OCI-LY7 (cell line): ENCODE results near the gene CYP2A7.

ENCODE experiments used
- CTCF ChIP-seq: fragments of 200-600 bp; sonication (generic); conservative IDR thresholded peaks from 2 replicates; pipeline ENCODE4 v1.5.1; 2014; ENCODE audit warnings: mild to moderate bottlenecking, antibody characterized with exemption, low read length, moderate library complexity, mixed read lengths
- EZH2phosphoT487 ChIP-seq: fragments of 200-600 bp; sonication (generic); IDR thresholded peaks from 2 replicates; pipeline ENCODE4 v1.6.1; 2018; ENCODE audit warnings: low read depth, borderline replicate concordance, mild to moderate bottlenecking, mixed run types, antibody characterized with exemption, low read length, moderate library complexity, mixed read lengths

GRCh38 chr19:40907968-40908735 lies 26.1 kb upstream of the CYP2A7 start:
- TF ChIP-seq CTCF (no peak), EZH2phosphoT487 (no peak)
